A549 (cell line): ENCODE measurements around the gene ZNF775.

Source experiments
- EHF ChIP-seq: fragments of 250-450 bp; sonication (Bioruptor Pico); IDR thresholded peaks from 2 replicates; pipeline ENCODE4 v1.5.0; 2020; ENCODE audit warnings: mild to moderate bottlenecking
- HOXB13 ChIP-seq: fragments of 250-450 bp; sonication (Bioruptor Pico); IDR thresholded peaks from 2 replicates; pipeline ENCODE4 v1.5.0; 2020; ENCODE audit warnings: low read depth, mild to moderate bottlenecking, moderate library complexity
- NFE2L2 ChIP-seq: fragments of 150-350 bp; conservative IDR thresholded peaks from 2 replicates; pipeline ENCODE4 v1.6.1; 2014; ENCODE audit warnings: low read length
- POLR2AphosphoS2 ChIP-seq: conservative IDR thresholded peaks from 2 replicates; pipeline ENCODE4 v1.6.1; 2012; ENCODE audit warnings: low read length, improper control_type of control experiment, inconsistent platforms
- RAD21 ChIP-seq, 2 experiments: fragments of >200 bp in 1 of 2; sonication (Bioruptor Twin) in 1 of 2; formaldehyde crosslinking in 1 of 2; IDR thresholded peaks in 1 of 2; conservative IDR thresholded peaks in 1 of 2; 2 replicates in 1 of 2; 3 replicates in 1 of 2; pipeline ENCODE4 v1.6.1; 2012 to 2018; ENCODE audit warnings: inconsistent platforms in 1 of 2
- RCOR1 ChIP-seq: fragments of 150-350 bp; IDR thresholded peaks from 2 replicates; pipeline ENCODE4 v1.6.1; 2014; ENCODE audit warnings: antibody characterized with exemption, low read length, low read depth
- REST ChIP-seq: fragments of 200-600 bp; sonication (generic); IDR thresholded peaks from 2 replicates; pipeline ENCODE4 v1.6.1; 2016; ENCODE audit warnings: antibody characterized with exemption, mild to moderate bottlenecking, moderate library complexity
- TF ChIP-seq, protein P1 (sequence below): fragments of >200 bp; sonication (Bioruptor Twin); formaldehyde crosslinking; IDR thresholded peaks from 3 replicates; pipeline ENCODE4 v1.5.1; 2016

- TF ChIP-seq, protein P1, sequence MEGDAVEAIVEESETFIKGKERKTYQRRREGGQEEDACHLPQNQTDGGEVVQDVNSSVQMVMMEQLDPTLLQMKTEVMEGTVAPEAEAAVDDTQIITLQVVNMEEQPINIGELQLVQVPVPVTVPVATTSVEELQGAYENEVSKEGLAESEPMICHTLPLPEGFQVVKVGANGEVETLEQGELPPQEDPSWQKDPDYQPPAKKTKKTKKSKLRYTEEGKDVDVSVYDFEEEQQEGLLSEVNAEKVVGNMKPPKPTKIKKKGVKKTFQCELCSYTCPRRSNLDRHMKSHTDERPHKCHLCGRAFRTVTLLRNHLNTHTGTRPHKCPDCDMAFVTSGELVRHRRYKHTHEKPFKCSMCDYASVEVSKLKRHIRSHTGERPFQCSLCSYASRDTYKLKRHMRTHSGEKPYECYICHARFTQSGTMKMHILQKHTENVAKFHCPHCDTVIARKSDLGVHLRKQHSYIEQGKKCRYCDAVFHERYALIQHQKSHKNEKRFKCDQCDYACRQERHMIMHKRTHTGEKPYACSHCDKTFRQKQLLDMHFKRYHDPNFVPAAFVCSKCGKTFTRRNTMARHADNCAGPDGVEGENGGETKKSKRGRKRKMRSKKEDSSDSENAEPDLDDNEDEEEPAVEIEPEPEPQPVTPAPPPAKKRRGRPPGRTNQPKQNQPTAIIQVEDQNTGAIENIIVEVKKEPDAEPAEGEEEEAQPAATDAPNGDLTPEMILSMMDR: no peak
- TF ChIP-seq EHF (CRISPR knock-in tag): no peak
- no peak for TF ChIP-seq REST
- no peak for TF ChIP-seq NFE2L2
- TF ChIP-seq RAD21 (conservative IDR thresholded peaks at IDR 0.05 in 1 of 2, IDR thresholded peaks at IDR 0.05 in 1 of 2): no peak
- no peak for TF ChIP-seq HOXB13 (CRISPR knock-in tag)
- no peak for TF ChIP-seq POLR2AphosphoS2
- no peak for TF ChIP-seq RCOR1
Observed at GRCh38 chr7:150379441-150380379, 580 bp downstream of the ZNF775 start.
